Activated CD8-positive, alpha-beta T cell treated with anti-CD3 and anti-CD28 coated beads for 36 hours (primary cell): ENCODE results near the gene CSPG4. TPM values are rescaled to one million over a fixed set of nuclear protein-coding genes. Genes with fewer than 3 reads are reported as not detected.

Experiments used
- ATAC-seq: fragments of 200-7000 bp; cut with Tn5 transposase; one replicate; pipeline ENCODE4 v1.10.0; 2021; ENCODE audit warnings: mild to moderate bottlenecking, moderate library complexity
- CTCF ChIA-PET: fragments of 350-600 bp; sonication (Branson Sonifier 250); formaldehyde crosslinking; loops from one replicate; lab custom pipeline; 2021; ENCODE audit warnings: antibody characterized with exemption; lab: Charles Lee
- POLR2A ChIA-PET: fragments of 350-600 bp; sonication (Branson Sonifier 250); formaldehyde crosslinking; loops from one replicate; lab custom pipeline; 2021; ENCODE audit warnings: antibody characterized with exemption; lab: Charles Lee
- DNase-seq: peaks from one replicate; pipeline ENCODE4 v3.0.0-alpha.2; 2020
- H3K27ac Mint-ChIP-seq: one replicate; pipeline ENCODE4 v1.8.0; 2021; ENCODE audit warnings: mild to moderate bottlenecking, mixed read lengths
- H3K27me3 Mint-ChIP-seq: one replicate; pipeline ENCODE4 v1.8.0; 2021; ENCODE audit warnings: mixed read lengths
- H3K36me3 Mint-ChIP-seq: one replicate; pipeline ENCODE4 v1.8.0; 2021; ENCODE audit warnings: low read depth, mixed read lengths
- H3K4me1 Mint-ChIP-seq: one replicate; pipeline ENCODE4 v1.8.0; 2021; ENCODE audit warnings: low read depth, mixed read lengths
- H3K4me3 Mint-ChIP-seq: one replicate; pipeline ENCODE4 v1.8.0; 2021; ENCODE audit warnings: mild to moderate bottlenecking, moderate library complexity, mixed read lengths
- H3K9me3 Mint-ChIP-seq: one replicate; pipeline ENCODE4 v1.8.0; 2021; ENCODE audit warnings: mixed read lengths
- intact Hi-C: fragments of 100-400 bp; cut with micrococcal nuclease; formaldehyde crosslinking; loops from one replicate; pipeline ENCODE4 v1.10.0; 2022
- total RNA-seq, 2 experiments: library from RNA; stranded (reverse); gene quantifications; one replicate each; pipeline ENCODE4 v1.2.3, GENCODE V29; 2021
- TF ChIP-seq, protein P1 (sequence below): fragments of 200-600 bp; IDR thresholded peaks from one replicate; pipeline ENCODE4 v1.8.0; 2022; ENCODE audit warnings: antibody characterized with exemption, mild to moderate bottlenecking

The CSPG4 gene
- total RNA-seq, 2 experiments from 2014 or later = not detected

DNA sequence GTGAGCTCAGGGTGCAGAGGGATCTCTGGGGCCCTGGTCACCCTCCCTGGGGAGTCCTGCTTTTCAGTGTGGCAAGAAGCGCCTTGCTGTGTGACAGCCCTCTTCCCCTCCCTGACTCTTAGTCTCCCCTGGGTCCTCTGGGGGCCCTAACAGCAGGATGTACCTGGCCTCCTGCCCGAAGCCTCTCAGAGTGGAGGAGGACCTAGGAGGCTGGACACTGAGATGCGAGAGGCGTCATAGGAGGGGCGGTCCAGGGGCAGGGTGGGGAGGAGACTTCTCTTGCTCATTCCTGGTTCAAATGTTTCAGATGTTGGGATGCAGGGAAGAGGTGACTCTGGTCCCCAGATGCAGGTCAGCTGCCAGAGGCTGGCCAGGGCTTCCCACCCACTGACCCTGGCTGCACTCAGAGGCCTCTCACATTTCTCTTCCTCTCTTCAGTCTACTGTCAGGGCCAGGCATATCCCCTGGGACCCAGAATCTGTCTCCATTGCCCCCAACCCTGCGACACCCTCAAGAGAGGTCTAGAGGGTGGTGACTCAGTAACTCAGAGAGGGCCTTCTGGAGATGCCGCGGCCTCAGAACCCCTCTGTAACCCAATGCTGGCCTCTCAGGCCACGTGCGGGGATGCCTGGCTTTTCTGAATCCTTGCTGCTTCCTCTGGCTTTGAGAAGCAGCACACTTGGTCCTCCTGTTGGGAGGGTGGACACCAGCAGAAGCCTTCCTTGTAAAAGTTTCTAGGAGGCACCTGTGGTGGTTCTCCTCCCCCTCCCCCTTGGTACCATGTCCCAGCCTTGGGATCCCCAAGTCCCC is 39.0 kb downstream of the CSPG4 start:
- Mint-ChIP-seq H3K4me1 (no peaks in the 10 kb centered on the region), H3K4me3 (no peak overlapping the region), H3K27ac (no peak overlapping the region), H3K36me3 (no peaks in the 10 kb centered on the region), H3K9me3 (no peaks in the 10 kb centered on the region), H3K27me3 (no peaks in the 10 kb centered on the region)
- POLR2A ChIA-PET = no interaction called here
- ATAC-seq (no peak), DNase-seq (no peak)
- CTCF ChIA-PET = no interaction called here
- TF ChIP-seq, protein P1, sequence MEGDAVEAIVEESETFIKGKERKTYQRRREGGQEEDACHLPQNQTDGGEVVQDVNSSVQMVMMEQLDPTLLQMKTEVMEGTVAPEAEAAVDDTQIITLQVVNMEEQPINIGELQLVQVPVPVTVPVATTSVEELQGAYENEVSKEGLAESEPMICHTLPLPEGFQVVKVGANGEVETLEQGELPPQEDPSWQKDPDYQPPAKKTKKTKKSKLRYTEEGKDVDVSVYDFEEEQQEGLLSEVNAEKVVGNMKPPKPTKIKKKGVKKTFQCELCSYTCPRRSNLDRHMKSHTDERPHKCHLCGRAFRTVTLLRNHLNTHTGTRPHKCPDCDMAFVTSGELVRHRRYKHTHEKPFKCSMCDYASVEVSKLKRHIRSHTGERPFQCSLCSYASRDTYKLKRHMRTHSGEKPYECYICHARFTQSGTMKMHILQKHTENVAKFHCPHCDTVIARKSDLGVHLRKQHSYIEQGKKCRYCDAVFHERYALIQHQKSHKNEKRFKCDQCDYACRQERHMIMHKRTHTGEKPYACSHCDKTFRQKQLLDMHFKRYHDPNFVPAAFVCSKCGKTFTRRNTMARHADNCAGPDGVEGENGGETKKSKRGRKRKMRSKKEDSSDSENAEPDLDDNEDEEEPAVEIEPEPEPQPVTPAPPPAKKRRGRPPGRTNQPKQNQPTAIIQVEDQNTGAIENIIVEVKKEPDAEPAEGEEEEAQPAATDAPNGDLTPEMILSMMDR = no peak
- intact Hi-C loops = no loop called here

DNA sequence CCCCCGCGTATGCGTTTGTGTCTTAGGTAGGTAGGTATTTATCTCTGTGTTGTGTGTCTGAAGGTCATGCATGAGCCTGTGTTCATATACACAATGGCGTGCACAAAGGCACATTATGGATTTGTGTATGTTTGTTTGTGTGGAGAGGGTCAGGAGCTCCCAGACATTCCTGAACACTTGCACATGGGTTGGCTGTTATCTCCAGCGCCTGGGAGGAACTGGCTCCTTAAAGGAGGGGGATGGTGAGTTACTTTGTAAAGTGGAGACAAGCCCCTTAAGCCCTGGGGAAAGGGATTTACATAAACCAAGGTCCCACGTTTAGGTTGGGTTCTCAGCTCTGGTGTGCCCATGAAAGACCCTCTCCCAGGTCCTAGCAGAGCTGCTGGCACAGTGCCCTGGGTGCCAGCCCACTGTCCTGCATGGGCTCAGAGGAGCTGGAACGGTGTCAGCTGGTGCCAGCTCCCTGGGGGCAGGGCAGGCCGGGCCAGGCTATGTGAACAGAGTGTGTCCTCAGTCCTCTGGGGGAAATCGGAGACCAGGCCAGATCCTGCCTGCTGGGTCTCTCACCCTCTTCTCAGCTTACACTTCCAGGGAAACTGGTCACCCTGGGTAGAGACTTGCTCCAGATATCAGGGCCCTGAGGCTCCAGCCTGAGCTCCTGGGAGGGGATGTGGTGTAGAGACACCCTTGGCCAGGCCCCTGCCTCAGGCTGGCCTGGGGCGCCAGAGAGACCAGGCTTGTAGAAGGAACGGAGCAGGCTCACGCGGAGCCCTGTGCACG is 39.8 kb downstream of the CSPG4 start:
- no peak overlapping the region for H3K27ac Mint-ChIP-seq
- no peak overlapping the region for H3K4me3 Mint-ChIP-seq
- no peaks in the 10 kb centered on the region for H3K9me3 Mint-ChIP-seq
- ATAC-seq (no peak), DNase-seq (no peak)
- POLR2A ChIA-PET = interaction anchor here (0.5 kb wide), 1 partner anchor 256 kb away, joined by 3 read pairs; no protein-coding TSS in a partner anchor
- H3K27me3 Mint-ChIP-seq = no peaks in the 10 kb centered on the region
- intact Hi-C loops = no loop called here
- no peaks in the 10 kb centered on the region for H3K4me1 Mint-ChIP-seq
- CTCF ChIA-PET = interaction anchor here (1.9 to 3.3 kb wide), 2 partner anchors 12 to 76 kb away, joined by 4 to 14 read pairs; no protein-coding TSS in a partner anchor
- TF ChIP-seq, protein P1 = no peak
- no peaks in the 10 kb centered on the region for H3K36me3 Mint-ChIP-seq

DNA sequence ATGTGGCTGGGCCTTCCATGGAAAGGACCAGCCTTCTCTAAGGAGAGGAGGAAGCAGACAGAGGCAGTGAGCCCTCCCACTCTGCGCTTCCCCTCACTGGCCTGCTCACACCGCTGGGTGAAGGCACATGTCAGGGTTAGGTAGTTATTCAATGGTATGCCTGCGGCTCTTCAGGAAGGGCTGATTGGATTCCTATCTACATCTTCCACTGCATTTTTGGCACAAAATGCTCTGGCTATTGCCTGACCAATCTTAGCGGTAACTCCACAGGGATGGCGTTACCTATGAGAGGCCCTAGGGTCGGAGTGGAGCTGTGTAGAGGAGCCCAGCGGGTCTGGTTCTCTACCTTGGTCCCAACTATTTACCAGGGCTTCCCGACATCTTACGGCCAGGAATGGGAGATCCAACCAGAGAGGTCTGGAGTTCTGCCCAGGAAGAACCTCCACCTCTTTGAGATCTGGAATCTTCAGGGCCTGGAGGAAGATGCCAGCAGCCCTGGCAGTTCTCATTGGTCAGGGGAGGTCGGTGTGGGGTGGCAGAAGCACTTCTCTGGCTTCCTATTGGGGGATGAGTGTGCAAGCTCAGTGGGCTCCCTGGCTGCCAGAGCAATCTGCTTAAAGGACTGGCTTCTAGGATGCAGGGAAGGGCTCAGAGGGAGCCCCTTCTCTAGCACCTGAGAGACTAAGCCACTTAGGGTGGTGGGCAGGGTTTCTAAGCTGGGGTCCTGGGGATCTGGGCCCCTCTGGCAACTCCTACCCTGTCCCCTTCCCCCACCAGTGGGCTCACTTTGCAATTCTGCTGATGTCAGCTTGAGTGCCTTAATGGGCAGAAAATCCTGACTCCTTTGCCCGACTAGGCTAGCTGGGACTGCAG is 40.7 kb downstream of the CSPG4 start:
- no peak overlapping the region for H3K27ac Mint-ChIP-seq
- no peaks in the 10 kb centered on the region for H3K27me3 Mint-ChIP-seq
- ChIA-PET POLR2A (no interaction called here), CTCF (interaction anchor here (1.9 to 3.3 kb wide), 2 partner anchors 13 to 75 kb away, joined by 4 to 14 read pairs; no protein-coding TSS in a partner anchor)
- intact Hi-C loops = no loop called here
- no peaks in the 10 kb centered on the region for H3K9me3 Mint-ChIP-seq
- no peaks in the 10 kb centered on the region for H3K4me1 Mint-ChIP-seq
- ATAC-seq (no peak), DNase-seq (no peak)
- no peak overlapping the region for H3K4me3 Mint-ChIP-seq
- no peaks in the 10 kb centered on the region for H3K36me3 Mint-ChIP-seq
- TF ChIP-seq, protein P1 = no peak

DNA sequence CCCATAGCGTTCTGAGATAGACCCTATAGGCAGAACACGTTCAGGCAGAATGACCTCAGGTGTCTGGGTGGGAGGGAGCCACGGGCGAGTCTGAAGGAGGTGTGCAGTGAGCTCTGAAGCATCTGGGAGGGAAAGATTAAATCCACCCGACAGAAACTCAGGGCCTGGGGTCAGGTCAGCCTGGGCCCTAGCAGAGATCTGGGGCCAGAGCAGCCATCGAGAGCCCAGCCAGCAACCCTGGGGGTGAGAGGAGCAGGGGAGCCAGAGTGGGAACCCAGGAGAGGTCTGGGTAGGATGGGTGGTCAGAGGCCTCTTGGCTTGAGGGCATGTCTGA is 42.8 kb downstream of the CSPG4 start:
- Mint-ChIP-seq H3K9me3 (no peaks in the 10 kb centered on the region), H3K4me3 (no peak overlapping the region), H3K36me3 (no peaks in the 10 kb centered on the region), H3K27ac (no peak overlapping the region), H3K27me3 (no peaks in the 10 kb centered on the region), H3K4me1 (no peaks in the 10 kb centered on the region)
- ATAC-seq = no peak
- ChIA-PET POLR2A (no interaction called here), CTCF (interaction anchor here (1.2 to 3.3 kb wide), 2 partner anchors 15 to 28 kb away, joined by 3 to 14 read pairs; no protein-coding TSS in a partner anchor)
- TF ChIP-seq, protein P1 = no peak
- intact Hi-C loops = no loop called here
- no peak for DNase-seq
